IPS-18c (cell line): ENCODE results near the gene ZNF648.
"Not testable (repeated sequence)": the region's sequence is repeated elsewhere in the genome, so short reads cannot be mapped to it uniquely, and the experiment has no call there.

Source experiments
- H3K4me3 ChIP-seq: 2 replicates; pipeline ENCODE4 v1.7.0; 2013; ENCODE audit warnings: low read depth, mild to moderate bottlenecking, low read length, moderate library complexity; ENCODE audit not compliant: insufficient read depth
- H3K9me3 ChIP-seq: one replicate; pipeline ENCODE4 v1.6.1; 2013; ENCODE audit warnings: mild to moderate bottlenecking, low read length, moderate library complexity; ENCODE audit not compliant: control insufficient read depth, insufficient read depth

The ZNF648 gene, protein sequence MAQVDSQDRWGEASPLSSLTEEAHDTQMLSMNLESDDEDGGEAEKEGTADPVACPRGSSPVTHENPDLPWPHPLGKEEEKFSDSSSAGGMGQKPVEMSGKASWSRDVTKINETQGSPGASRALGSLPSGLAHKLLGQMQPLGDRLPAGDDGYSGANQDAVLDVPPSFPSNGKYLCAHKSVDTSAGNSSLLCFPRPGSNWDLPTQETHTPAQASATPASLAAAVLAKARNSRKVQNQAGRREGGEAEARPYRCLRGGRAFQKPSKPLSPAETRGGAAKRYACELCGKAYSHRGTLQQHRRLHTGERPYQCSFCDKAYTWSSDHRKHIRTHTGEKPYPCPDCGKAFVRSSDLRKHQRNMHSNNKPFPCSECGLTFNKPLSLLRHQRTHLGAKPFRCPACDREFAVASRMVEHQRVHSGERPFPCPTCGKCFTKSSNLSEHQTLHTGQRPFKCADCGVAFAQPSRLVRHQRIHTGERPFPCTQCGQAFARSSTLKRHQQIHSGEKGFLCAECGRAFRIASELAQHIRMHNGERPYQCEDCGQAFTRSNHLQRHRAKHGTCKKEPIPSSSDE

DNA sequence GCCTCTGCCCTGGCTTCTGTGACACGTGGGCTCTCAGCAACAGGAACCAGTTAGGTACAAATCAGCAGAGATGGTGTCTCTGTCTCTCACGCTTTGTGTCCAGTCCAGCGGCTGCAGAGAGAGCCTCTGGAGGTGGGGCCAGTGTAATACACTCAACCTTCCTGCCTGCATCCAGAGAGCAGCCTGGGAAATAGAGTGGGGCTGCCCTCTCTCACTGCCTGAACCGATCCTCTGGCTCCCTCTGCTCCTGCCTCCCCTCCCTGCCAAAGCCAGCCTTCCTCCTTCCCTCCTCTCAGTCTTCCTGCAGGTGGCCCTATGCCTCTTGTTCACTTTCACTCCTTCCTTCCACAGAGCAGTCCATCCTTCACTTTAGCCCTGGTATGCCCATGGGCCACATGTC is at the start of gene ZNF648:
Gene ZNF648, minus strand, starts transcription at position 119 of the 400 bp plus-strand sequence. CDS start 3,702 bp downstream, outside the sequence.
- Histone ChIP-seq H3K4me3 (no peak within 1 kb of the TSS), H3K9me3 (no peaks in the 10 kb centered on the region)

DNA sequence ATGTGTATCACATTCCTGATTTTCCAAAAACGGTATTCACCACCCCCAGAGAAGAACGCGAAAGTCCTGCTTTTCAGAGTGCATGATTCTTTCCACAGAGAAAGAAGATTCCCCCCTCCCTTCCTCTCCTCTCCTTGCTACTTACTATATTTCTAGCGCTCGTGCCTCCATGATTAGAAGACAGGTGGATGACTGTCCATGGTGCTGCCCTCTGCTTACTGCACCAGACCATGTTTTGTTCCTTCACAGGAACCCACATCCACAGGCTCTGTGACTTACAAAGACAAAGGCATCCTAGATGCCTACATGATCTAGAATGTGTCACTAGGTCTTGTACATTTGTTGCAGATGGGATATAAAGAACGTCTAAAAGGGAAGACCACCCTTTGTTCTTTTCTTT is 49.1 kb upstream of the ZNF648 start:
- H3K4me3 ChIP-seq: no peak overlapping the region
- no peaks in the 10 kb centered on the region for H3K9me3 ChIP-seq

DNA sequence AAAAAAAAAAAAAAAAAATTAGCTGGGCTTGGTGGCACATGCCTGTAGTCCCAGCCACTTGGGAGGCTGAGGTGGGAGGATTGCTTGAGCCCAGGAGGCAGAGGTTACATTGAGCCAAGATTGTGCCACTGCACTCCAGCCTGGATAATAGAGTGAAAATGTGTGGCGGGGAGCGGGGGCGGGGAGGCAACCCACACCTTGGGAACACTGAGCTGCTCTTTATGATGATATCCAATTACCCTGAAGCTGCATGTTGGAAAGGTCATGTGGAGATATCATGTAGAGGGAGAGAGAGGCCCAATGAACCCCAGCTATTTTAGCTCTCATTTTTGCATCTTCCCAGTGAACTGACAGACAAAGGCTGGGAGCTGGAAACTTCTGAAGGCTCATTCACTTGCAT is 48.3 kb upstream of the ZNF648 start:
- H3K4me3 ChIP-seq: no peak overlapping the region
- no peaks in the 10 kb centered on the region for H3K9me3 ChIP-seq

DNA sequence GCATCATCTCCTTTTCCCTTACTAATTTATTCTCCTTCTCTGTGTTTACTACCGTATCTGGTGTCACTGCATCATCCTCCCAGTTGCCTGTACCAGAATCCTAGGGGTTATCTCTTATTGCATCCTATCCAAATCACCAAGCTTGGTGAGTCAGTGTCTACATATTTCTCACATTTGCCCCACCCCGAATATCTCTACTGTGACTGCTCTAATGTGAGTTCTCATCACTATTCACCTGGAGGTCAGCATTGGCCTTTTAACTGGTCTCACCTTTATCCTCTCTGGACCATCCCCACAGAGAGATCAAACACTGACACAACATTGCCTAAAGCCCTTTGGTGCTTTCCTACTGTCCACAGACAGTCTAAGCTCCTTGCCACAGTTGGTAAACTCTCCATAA is 45.7 kb upstream of the ZNF648 start:
- H3K9me3 ChIP-seq: no peaks in the 10 kb centered on the region
- no peak overlapping the region for H3K4me3 ChIP-seq

DNA sequence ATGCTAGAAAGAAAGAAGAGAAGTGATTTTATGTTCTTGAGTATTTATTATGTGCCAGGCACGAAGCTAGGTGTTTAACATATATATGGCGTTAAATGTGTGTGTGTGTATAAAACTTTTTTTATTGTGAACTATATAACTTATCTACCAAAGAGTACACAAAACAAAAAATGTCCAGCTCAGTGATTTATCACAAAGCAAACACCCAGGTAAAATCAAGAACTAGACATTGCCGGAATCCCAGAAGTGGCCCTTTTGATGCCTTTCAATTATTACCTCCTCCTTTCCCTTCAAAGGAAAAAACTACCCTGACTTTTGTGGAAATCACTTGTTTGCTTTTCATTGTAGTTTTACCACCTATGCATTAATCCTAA is 40.5 kb upstream of the ZNF648 start:
- Histone ChIP-seq H3K9me3 (no peaks in the 10 kb centered on the region), H3K4me3 (no peak overlapping the region)

DNA sequence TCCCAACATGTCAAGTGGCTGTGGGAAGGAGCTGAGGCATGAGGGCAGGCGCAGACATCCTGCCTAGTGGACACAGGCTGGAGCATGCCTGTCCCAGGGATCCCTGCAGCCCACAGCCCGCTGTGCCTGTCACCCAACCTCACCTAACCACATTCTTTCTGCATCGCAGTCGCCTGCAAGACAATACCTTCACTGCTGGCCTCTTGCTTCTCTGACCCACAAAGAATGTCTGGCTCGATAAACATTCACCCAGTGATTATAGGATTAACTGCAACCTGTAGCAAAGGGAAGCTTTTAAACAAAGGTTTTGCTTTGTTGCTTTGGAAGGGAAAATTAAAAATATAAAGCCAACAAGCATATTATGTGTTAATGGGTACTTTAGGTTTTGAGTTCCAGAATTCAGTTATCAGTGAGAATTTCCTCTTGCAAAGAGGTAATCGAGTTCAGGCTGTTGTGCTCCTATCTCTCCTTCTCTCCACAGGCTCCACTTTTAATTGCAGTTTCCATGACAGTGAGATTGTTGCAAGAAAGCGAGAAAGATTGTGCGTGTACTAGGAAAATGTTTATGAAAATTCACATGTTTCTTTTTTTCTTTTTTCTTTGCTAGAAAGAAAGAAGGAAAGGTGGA is 40.0 kb upstream of the ZNF648 start:
- Histone ChIP-seq H3K9me3 (no peaks in the 10 kb centered on the region), H3K4me3 (no peak overlapping the region)

DNA sequence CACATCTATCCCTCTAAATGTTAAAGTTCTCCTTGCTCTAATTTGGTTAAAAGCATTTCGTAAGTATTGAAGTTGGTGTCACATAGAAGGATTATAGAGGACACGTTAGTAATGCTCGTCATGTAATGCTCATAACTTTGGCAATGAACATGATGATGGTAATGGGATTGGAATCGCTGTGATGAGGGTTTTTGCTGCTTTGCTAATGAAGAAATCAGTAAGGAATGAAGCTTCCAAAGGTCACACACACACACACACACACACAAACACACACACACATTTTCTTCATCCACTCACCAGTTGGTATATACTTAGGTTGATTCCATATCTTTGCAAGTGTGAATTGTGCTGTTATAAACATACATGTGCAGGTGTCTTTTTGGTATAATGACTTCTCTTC is 36.8 kb upstream of the ZNF648 start:
- Histone ChIP-seq H3K4me3 (no peak overlapping the region), H3K9me3 (no peaks in the 10 kb centered on the region)

DNA sequence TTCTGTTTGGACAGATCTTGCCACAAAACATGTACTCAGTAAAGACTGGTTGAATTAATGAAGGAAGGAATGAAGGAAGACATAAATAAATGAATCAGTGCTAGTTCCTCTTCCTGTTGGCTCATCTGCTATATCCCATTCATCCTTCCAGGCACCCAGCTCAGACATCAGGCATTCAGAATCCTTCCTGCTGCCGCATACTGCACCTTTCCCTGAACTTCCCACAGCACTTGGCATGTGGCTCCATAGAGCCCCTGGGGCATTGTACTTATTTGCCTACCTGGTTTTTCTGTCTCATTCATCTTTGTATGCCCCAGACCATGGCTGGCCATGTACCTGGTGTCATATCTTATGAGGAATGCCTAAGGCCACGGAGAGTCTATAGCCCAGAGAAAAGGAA is 34.4 kb upstream of the ZNF648 start:
- Histone ChIP-seq H3K9me3 (no peaks in the 10 kb centered on the region), H3K4me3 (no peak overlapping the region)

DNA sequence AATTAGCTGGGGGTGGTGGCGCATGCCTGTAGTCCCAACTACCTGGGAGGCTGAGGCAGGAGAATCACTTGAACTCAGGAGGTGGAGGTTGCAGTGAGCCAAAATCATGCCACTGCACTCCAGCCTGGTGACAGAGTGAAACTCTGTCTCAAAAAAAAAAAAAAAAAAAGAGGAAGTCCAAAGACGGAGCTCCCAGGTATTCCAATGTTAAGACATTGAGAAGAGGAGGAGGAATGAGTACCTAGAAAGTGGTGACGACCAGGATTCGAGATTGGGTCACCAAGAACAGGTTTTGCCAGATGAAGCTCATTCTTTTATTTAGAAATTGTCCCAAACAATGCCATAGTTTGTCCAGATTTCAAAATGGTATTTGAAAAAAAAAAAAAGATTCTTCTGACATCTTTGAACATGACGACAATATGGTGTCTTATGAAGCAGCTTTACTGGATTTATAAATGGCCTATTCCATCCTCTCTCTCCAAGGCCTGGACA is 33.0 kb upstream of the ZNF648 start:
- not testable (repeated sequence) for H3K4me3 ChIP-seq, H3K9me3 ChIP-seq

DNA sequence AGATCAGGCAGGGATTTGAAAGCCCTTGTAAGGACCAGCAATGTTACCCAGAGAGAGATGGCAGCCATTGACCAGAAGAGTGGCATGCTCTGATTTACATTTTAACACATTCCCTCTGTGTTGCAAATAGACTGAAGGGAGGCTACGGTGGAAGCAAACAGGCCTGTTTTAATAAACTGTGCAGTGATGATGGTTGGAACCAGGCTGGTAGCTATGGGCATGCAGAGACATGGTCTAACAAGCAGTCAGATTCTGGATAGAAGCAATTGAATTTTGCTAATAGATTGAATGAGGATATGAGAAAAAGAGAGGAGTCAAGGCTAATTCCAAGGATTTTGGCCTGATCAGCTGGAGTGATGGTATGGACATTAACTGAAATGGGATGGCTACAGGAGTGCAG is 32.3 kb upstream of the ZNF648 start:
- no peak overlapping the region for H3K4me3 ChIP-seq
- no peaks in the 10 kb centered on the region for H3K9me3 ChIP-seq

DNA sequence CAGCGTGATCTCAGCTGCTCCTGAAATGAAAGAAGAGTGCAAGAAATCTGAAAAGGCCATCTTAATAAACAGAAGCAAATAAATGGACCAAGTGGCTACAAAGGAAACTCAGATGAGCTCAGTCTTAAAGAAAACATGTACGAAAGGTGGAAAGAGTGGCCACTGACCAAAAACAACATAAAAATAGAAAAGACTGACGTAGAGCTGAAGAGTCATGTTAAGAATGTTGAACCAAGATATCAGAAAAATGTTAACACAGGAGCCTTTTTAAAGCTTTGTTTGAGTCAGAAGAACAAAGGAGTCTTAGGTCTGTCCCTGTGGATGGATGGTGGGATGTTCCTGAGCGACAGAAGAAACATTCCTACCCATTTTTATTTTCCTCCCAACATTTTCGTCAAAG is 30.8 kb upstream of the ZNF648 start:
- Histone ChIP-seq H3K4me3 (no peak overlapping the region), H3K9me3 (no peaks in the 10 kb centered on the region)

DNA sequence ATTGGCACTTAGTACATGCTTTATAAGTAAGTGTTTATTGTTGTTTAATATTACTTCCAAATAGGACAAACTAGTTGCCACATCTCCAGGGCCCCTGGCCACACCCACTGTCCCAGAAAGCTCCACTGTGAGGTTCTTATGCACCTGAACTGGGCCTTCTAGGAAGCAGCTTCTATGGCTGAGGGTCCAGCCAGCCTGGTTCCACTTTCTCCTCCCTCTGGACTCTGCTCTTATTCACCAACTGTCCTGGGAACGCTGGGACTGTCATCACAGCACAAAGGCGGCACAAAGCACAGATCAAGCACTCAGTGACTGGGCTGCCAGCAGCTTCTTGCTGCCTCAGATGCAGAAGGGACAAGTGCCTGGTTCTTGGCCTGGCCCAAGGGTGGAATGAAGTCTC is 29.6 kb upstream of the ZNF648 start:
- Histone ChIP-seq H3K9me3 (no peaks in the 10 kb centered on the region), H3K4me3 (no peak overlapping the region)

DNA sequence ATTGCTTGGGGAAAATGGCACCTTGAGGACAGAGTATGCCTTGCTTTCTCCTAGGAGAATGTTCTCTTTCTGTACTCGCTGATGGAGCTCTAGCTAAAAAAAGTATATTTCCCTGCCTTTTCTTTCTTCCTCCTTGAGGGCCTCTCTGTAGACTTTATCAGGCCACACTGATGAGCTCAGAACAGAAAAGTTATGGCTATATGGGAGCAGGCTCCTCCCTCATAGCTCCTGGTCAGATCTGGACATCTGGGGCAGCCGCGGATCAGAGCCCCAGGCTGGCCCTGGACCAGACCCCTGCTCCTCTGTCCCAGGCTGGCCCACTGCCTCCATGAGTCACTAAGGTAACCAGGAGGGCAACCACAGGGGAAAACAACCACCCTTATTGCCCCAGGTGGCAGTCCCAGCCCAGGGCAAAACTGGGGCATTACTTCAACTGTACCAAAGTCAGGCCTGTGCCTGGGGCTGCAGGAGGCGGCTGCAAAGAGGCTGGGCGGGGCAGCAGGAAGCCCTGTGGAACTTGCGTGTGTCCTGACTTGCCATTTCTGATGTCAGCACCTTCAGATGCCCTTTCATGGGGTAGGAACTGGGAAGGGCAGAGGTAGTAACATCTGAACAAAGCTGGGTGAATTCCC is 26.3 kb upstream of the ZNF648 start:
- Histone ChIP-seq H3K9me3 (no peaks in the 10 kb centered on the region), H3K4me3 (no peak overlapping the region)

DNA sequence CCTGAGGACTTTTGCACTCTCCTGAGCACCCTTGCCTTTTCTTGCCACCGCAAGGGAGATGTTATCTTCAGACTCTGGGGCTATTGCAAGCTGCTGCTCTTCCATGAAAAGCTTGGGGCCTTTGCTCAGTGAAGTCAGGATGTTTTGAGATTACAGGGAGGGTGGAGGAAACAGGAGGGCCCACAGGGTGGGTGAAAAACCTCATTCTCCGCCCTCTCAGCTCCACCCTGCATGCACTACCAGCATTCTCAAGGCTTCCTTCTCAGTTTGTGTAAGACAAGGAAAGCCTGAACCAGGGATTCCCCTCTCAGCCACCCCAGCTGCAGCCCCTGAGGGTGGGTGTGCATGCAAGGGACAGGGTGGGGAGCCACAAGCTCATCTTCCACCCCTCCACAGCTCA is 25.8 kb upstream of the ZNF648 start:
- H3K9me3 ChIP-seq: no peaks in the 10 kb centered on the region

DNA sequence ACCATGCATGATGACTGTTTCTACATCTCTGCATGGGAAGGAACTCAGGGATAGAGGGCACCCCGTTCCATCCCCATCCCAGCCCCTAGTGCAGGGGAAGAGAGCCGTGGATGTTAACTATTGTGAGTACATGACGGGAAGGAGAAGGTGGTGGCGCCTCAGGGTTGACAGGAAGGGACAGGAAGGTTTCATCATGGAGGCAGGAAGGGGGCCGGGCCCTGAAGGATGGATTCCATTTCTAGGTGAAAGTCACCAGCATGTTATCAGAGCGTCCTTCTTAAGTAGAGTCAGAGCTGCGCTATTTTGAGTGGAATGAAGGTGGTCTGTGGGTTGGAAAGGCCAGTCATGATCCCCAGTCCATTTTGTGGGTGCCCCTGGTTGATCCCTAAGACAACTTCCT is 25.1 kb upstream of the ZNF648 start:
- H3K9me3 ChIP-seq: no peaks in the 10 kb centered on the region
- no peak overlapping the region for H3K4me3 ChIP-seq

More for the DNA sequence above, 25.8 kb upstream of the ZNF648 start:
- H3K4me3 ChIP-seq: no peak overlapping the region

DNA sequence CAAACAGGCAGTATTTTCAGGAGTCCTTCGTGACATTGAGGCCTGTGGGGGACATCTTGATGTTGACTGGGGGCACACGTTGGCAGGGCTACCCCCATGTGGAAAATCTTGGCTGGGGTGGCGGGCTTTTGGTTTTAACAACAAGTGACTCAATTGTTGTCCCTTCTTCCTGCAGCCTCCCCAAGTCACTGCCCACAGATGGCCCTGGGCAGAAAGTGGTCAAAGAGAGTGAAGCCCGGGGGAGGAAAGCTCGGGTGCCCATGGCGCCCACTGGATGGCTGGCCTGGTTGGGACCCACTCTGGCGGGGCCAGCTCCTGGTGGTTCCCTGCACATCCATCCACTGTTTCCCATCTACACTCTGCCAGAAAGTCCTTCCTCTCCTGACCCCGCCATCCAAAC is 24.6 kb upstream of the ZNF648 start:
- Histone ChIP-seq H3K4me3 (no peak overlapping the region), H3K9me3 (no peaks in the 10 kb centered on the region)

DNA sequence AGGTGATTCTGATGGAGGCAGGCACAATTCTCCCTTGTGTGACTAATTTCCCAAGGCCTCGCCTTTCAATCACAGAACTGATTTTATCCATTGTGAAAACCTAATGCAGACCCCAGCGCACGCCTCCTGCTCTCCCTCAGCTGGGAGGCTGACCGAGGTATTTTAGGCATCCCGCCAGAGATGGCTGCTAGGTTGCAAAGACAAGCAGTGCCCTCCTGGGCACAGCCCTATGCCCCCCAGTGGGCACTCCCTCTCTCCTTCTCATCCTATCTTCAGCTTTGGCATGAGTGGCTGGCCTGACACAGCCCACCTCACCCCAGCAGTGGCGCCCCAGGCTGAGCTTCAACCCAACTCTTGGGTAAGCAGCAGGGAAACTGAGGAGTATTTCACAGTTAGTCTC is 24.2 kb upstream of the ZNF648 start:
- Histone ChIP-seq H3K9me3 (no peaks in the 10 kb centered on the region), H3K4me3 (no peak overlapping the region)
